Sigmoid colon (tissue), 7 donors: ENCODE data around the gene SERPING1. TPM values are rescaled to one million over a fixed set of nuclear protein-coding genes. Genes with fewer than 3 reads are reported as not detected.

ENCODE experiments used
- DNase-seq: peaks from one replicate; pipeline ENCODE4 v3.0.0-alpha.2; 2019
- H3K27ac ChIP-seq, 4 donors: fragments of 200-600 bp; sonication (generic); one replicate each; pipeline ENCODE4 v1.5.1; 2016 to 2019; ENCODE audit warnings: mild to moderate bottlenecking in 1 of 4
- H3K27me3 ChIP-seq, 3 donors: fragments of 200-600 bp; sonication (generic); one replicate each; pipeline ENCODE4 v1.5.1; 2019; ENCODE audit warnings: mild to moderate bottlenecking in 1 of 3
- H3K36me3 ChIP-seq, 4 donors: fragments of 200-600 bp; sonication (generic); one replicate each; pipeline ENCODE4 v1.5.1; 2016 to 2019
- H3K4me1 ChIP-seq, 4 donors: fragments of 200-600 bp; sonication (generic); one replicate each; pipeline ENCODE4 v1.5.1; 2017 to 2019
- H3K4me3 ChIP-seq, 4 donors: fragments of 200-600 bp; sonication (generic); one replicate each; pipeline ENCODE4 v1.5.1; 2017 to 2019; ENCODE audit warnings: mild to moderate bottlenecking in 2 of 4, moderate library complexity in 1 of 4
- H3K9me3 ChIP-seq, 4 donors: fragments of 200-600 bp in 3 of 4; sonication (generic) in 3 of 4; one replicate each; pipeline versions ENCODE4 v1.5.1 to v1.6.1; 2013 to 2019
- CTCF ChIP-seq, 4 experiments: fragments of 450-650 bp in 3 of 4; fragments of 200-600 bp in 1 of 4; IDR thresholded peaks; one replicate each; pipeline ENCODE4 v1.5.1; 2016 to 2019; ENCODE audit warnings: antibody characterized with exemption in 4 of 4, mild to moderate bottlenecking in 3 of 4, moderate library complexity in 2 of 4
- EP300 ChIP-seq, 4 donors: sonication (generic); formaldehyde crosslinking; IDR thresholded peaks; one replicate each; pipeline ENCODE4 v1.6.1; 2017; ENCODE audit warnings: antibody characterized with exemption in 4 of 4
- POLR2A ChIP-seq, 2 donors: fragments of 450-650 bp; IDR thresholded peaks; one replicate each; pipeline ENCODE4 v1.6.1; 2016; ENCODE audit warnings: antibody characterized with exemption in 2 of 2, mild to moderate bottlenecking in 2 of 2, moderate library complexity in 2 of 2
- POLR2AphosphoS5 ChIP-seq, 4 donors: sonication (generic); formaldehyde crosslinking; IDR thresholded peaks; one replicate each; pipeline ENCODE4 v1.6.1; 2017; ENCODE audit warnings: antibody characterized with exemption in 4 of 4
- WGBS, 2 donors: extraction: QIAGEN DNeasy Blood & Tissue Kit; methylation state at CpG; one replicate each; pipeline ENCODE4 v1.1.7; 2013; 5-methylcytosine and 5-hydroxymethylcytosine counted together
- intact Hi-C: fragments of 100-400 bp; cut with DNase I; formaldehyde crosslinking; loops from one replicate; pipeline ENCODE4 v1.15.1; 2023
- polyA plus RNA-seq, 3 donors: library from polyadenylated mRNA; stranded (reverse); fragments of 200-250 nt; gene quantifications; one replicate each; pipeline ENCODE4 v1.2.3, GENCODE V29; 2013
- total RNA-seq, 4 donors: library from RNA; depleted of rRNA; stranded (reverse); fragments of >200 nt; gene quantifications; one replicate each; pipeline ENCODE4 v1.1.0, GENCODE V29; 2016
- donor health status: healthy with polysubstance abuse.
- donor health status: Bipolar disorder and iron deficiency.
- donor health status: healthy.

Gene SERPING1
- total and polyA plus RNA-seq, 7 donors = 24.5 to 397 (median 214) TPM

- 88 to 90% methylated on average over 5 of the region's 5 CpGs for WGBS, 2 donors
- peaks cover 21 to 90% (median 47%) of the 10 kb centered on the region in 4 donors for H3K36me3 ChIP-seq
These were observed 45.0 kb upstream of the SERPING1 start for GRCh38 chr11:57552479-57552878.

DNA sequence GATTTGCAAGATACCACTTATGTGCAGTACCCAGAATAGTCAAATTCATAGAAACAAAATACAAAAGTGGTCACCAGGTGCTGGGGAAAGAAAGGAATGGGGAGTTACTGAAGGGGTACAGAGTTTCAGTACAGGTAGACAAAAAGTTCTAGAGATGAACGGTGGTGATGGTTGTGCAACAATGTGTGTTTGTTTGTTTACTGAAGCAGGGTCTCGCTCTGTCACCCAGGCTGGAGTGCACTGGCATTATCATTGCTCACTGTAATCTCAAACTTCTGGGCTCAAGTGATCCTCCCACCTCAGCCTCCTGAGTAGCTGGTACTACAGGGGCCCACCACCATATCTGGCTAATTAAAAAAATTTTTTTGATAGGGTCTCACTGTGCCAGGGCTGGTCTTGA is 42.1 kb upstream of the SERPING1 start:
- H3K27ac ChIP-seq = no peak overlapping the region
- TF ChIP-seq CTCF (IDR thresholded peaks at IDR 0.05) = no peak
- 87 to 94% methylated on average over 2 of the region's 2 CpGs for WGBS, 2 donors
- no peaks in the 10 kb centered on the region for H3K4me1 ChIP-seq
- no peak for DNase-seq
- H3K4me3 ChIP-seq = no peak overlapping the region
- intact Hi-C loops = no loop called here
- H3K36me3 ChIP-seq = peaks cover 21 to 98% (median 51%) of the 10 kb centered on the region in 4 donors
- no peaks in the 10 kb centered on the region for H3K27me3 ChIP-seq
- no peaks in the 10 kb centered on the region for H3K9me3 ChIP-seq

More at GRCh38 chr11:57552479-57552878, 45.0 kb upstream of the SERPING1 start:
- no peaks in the 10 kb centered on the region for H3K4me1 ChIP-seq
- no peak for TF ChIP-seq CTCF (IDR thresholded peaks at IDR 0.05)
- TF ChIP-seq POLR2AphosphoS5 (IDR thresholded peaks at IDR 0.05) = no peak
- TF ChIP-seq EP300 (IDR thresholded peaks at IDR 0.05) = no peak
- no peak for TF ChIP-seq POLR2A (IDR thresholded peaks at IDR 0.05)
- intact Hi-C loops = no loop called here
- DNase-seq = no peak
- no peaks in the 10 kb centered on the region for H3K27me3 ChIP-seq
- no peak overlapping the region for H3K4me3 ChIP-seq
- H3K9me3 ChIP-seq = no peaks in the 10 kb centered on the region
- H3K27ac ChIP-seq = no peak overlapping the region

DNA sequence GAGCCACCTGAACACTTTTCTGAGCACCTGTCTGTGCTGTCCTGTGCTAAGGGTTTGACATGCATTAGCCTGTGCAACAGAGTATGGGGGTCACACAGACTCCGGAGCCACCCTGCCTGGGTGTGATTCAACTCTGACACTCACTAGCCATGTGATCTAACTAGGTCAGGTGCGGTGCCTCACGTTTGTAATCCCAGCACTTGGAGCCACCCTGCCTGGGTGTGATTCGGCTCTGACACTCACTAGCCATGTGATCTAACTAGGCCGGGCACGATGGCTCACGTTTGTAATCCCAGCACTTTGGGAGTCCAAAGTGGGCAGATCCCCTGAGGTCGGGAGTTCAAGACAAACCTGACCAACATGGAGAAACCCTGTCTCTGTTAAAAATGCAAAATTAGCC is 41.4 kb upstream of the SERPING1 start:
- TF ChIP-seq POLR2AphosphoS5 (IDR thresholded peaks at IDR 0.05) (no peak), CTCF (IDR thresholded peaks at IDR 0.05) (no peak), POLR2A (IDR thresholded peaks at IDR 0.05) (no peak)
- H3K27me3 ChIP-seq = no peaks in the 10 kb centered on the region
- peaks cover 21 to 92% (median 45%) of the 10 kb centered on the region in 4 donors for H3K36me3 ChIP-seq
- 86 to 91% methylated on average over 8 of the region's 8 CpGs for WGBS, 2 donors
- no peak overlapping the region for H3K27ac ChIP-seq
- no peak for DNase-seq
- intact Hi-C loops = no loop called here
- no peaks in the 10 kb centered on the region for H3K4me1 ChIP-seq
- no peak overlapping the region for H3K4me3 ChIP-seq
- H3K9me3 ChIP-seq = no peaks in the 10 kb centered on the region

- peaks cover 0 to 51% (median 16%) of the 10 kb centered on the region in 4 donors for H3K36me3 ChIP-seq
- WGBS, 2 donors = 75 to 93% methylated on average over 4 of the region's 4 CpGs
- no peak overlapping the region for H3K4me3 ChIP-seq
- TF ChIP-seq EP300 (IDR thresholded peaks at IDR 0.05) (no peak), POLR2A (IDR thresholded peaks at IDR 0.05) (no peak), POLR2AphosphoS5 (IDR thresholded peaks at IDR 0.05) (no peak), CTCF (IDR thresholded peaks at IDR 0.05) (no peak)
- no peaks in the 10 kb centered on the region for H3K9me3 ChIP-seq
- no peaks in the 10 kb centered on the region for H3K27me3 ChIP-seq
- H3K4me1 ChIP-seq = no peaks in the 10 kb centered on the region
- intact Hi-C loops = loop anchor here (10.0 kb wide), 1 partner anchor 245 kb away; no protein-coding TSS in a partner anchor
- no peak for DNase-seq
- H3K27ac ChIP-seq = no peak overlapping the region
These were observed 37.3 kb upstream of the SERPING1 start for GRCh38 chr11:57560146-57560545.

- DNase-seq = no peak
- WGBS, 2 donors = 83 to 87% methylated on average over 4 of the region's 4 CpGs
- intact Hi-C loops = loop anchor here (10.0 kb wide), 1 partner anchor 242 kb away; no protein-coding TSS in a partner anchor
- TF ChIP-seq POLR2A (IDR thresholded peaks at IDR 0.05) (no peak), POLR2AphosphoS5 (IDR thresholded peaks at IDR 0.05) (no peak), EP300 (IDR thresholded peaks at IDR 0.05) (no peak), CTCF (IDR thresholded peaks at IDR 0.05) (no peak)
- Histone ChIP-seq H3K27ac (no peak overlapping the region), H3K4me3 (no peak overlapping the region), H3K27me3 (no peaks in the 10 kb centered on the region), H3K9me3 (no peaks in the 10 kb centered on the region), H3K4me1 (peaks cover 0 to 15% (median 12%) of the 10 kb centered on the region in 4 donors), H3K36me3 (peaks cover 0 to 28% (median 12%) of the 10 kb centered on the region in 4 donors)
These were observed 34.9 kb upstream of the SERPING1 start for GRCh38 chr11:57562596-57562995.
